Measurements from ENCODE around the gene ZNRF3.

DNA sequence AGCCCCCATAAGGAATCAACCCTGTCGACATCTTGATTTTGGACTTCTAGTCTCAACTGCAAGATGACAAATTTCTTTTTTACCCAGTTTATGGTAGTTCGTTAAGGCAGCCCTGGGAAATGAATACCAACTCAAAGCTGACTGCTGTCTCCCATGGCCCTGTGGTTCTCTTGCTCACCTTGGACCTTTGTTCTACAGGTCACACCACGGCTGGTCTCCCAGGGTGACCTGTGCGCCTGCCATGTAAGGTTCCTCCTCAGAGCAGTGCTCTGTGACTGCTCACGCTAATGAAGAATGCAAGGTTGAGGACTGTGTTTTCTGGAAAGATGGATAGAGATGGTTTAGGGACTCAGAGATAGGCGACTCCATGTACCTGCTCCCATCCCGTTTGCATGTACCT is 68.2 kb downstream of the ZNRF3 start:
- TF ChIP-seq, protein P1, sequence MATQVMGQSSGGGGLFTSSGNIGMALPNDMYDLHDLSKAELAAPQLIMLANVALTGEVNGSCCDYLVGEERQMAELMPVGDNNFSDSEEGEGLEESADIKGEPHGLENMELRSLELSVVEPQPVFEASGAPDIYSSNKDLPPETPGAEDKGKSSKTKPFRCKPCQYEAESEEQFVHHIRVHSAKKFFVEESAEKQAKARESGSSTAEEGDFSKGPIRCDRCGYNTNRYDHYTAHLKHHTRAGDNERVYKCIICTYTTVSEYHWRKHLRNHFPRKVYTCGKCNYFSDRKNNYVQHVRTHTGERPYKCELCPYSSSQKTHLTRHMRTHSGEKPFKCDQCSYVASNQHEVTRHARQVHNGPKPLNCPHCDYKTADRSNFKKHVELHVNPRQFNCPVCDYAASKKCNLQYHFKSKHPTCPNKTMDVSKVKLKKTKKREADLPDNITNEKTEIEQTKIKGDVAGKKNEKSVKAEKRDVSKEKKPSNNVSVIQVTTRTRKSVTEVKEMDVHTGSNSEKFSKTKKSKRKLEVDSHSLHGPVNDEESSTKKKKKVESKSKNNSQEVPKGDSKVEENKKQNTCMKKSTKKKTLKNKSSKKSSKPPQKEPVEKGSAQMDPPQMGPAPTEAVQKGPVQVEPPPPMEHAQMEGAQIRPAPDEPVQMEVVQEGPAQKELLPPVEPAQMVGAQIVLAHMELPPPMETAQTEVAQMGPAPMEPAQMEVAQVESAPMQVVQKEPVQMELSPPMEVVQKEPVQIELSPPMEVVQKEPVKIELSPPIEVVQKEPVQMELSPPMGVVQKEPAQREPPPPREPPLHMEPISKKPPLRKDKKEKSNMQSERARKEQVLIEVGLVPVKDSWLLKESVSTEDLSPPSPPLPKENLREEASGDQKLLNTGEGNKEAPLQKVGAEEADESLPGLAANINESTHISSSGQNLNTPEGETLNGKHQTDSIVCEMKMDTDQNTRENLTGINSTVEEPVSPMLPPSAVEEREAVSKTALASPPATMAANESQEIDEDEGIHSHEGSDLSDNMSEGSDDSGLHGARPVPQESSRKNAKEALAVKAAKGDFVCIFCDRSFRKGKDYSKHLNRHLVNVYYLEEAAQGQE (IDR thresholded peaks at IDR 0.05; ENCODE audit: insufficient read depth in 1 of 2, low read depth in 2 of 2, low read length in 2 of 2): no peak
- TF ChIP-seq POLR2AphosphoS5 (IDR thresholded peaks at IDR 0.05; ENCODE audit: low read depth, low read length): no peak
- no peak for TF ChIP-seq TAF1 (IDR thresholded peaks at IDR 0.05; ENCODE audit: borderline replicate concordance, insufficient read depth, low read length)
- no peak for TF ChIP-seq FOXP2 (optimal IDR thresholded peaks at IDR 0.05; ENCODE audit: borderline replicate concordance, extremely low read depth, extremely low read length, insufficient read depth)

Measured in PFSK-1 (cell line).